GM23248 (cell line): ENCODE results near the gene MDFIC.

Experiments
- EZH2 ChIP-seq: fragments of 200-600 bp; sonication (generic); IDR thresholded peaks from 2 replicates; pipeline ENCODE4 v1.6.1; 2018; ENCODE audit warnings: antibody characterized with exemption, mild to moderate bottlenecking; ENCODE audit not compliant: insufficient read depth, poor library complexity, severe bottlenecking
- EZH2phosphoT487 ChIP-seq: fragments of 200-600 bp; sonication (generic); IDR thresholded peaks from 2 replicates; pipeline ENCODE4 v1.6.1; 2018; ENCODE audit warnings: antibody characterized with exemption, moderate library complexity, mild to moderate bottlenecking, low read depth; ENCODE audit not compliant: insufficient read depth

GRCh38 chr7:115037128-115037802 lies 115.4 kb downstream of the MDFIC start:
- TF ChIP-seq EZH2phosphoT487: no peak
- TF ChIP-seq EZH2: no peak
